CD4-positive, alpha-beta T cell (primary cell): ENCODE measurements around the gene TTLL1. TPM values are rescaled to one million over a fixed set of nuclear protein-coding genes. Genes with fewer than 3 reads are reported as not detected.
"Not testable (repeated sequence)": the region's sequence is repeated elsewhere in the genome, so short reads cannot be mapped to it uniquely, and the experiment has no call there.

Source experiments
- ATAC-seq: fragments of 200-7000 bp; cut with Tn5 transposase; one replicate; pipeline ENCODE4 v1.10.0; 2022; ENCODE audit warnings: mild to moderate bottlenecking; ENCODE audit not compliant: poor library complexity
- CTCF ChIA-PET: fragments of 350-600 bp; sonication (Branson Sonifier 250); formaldehyde crosslinking; loops from one replicate; lab custom pipeline; 2021; ENCODE audit warnings: antibody characterized with exemption, inconsistent platforms; lab: Charles Lee
- POLR2A ChIA-PET: fragments of 350-600 bp; sonication (Branson Sonifier 250); formaldehyde crosslinking; loops from one replicate; lab custom pipeline; 2021; ENCODE audit warnings: antibody characterized with exemption, inconsistent platforms; lab: Charles Lee
- DNase-seq, 14 experiments: peaks; one replicate each; pipeline ENCODE4 v3.0.0-alpha.2; 2013 to 2020; ENCODE audit warnings: mixed read lengths in 2 of 14
- H3K27ac ChIP-seq, 2 donors: one replicate each; pipeline versions ENCODE4 v1.5.1 to v1.7.0; 2013; ENCODE audit warnings: low read length in 2 of 2, low read depth in 1 of 2, mild to moderate bottlenecking in 1 of 2
- H3K27me3 ChIP-seq, 2 experiments: 1 replicate in 1 of 2; 2 replicates in 1 of 2; pipeline versions ENCODE4 v1.6.1 to v1.7.0; 2013; ENCODE audit warnings: low read length in 2 of 2, control low read depth in 1 of 2, mild to moderate bottlenecking in 1 of 2, moderate library complexity in 1 of 2; ENCODE audit not compliant: insufficient read depth in 2 of 2, control insufficient read depth in 1 of 2
- H3K36me3 ChIP-seq: one replicate; pipeline ENCODE4 v1.6.1; 2013; ENCODE audit warnings: low read length, control low read depth; ENCODE audit not compliant: insufficient read depth
- H3K4me1 ChIP-seq: one replicate; pipeline ENCODE4 v1.6.1; 2013; ENCODE audit warnings: low read length, control low read depth; ENCODE audit not compliant: insufficient read depth
- H3K4me3 ChIP-seq: one replicate; pipeline ENCODE4 v1.5.1; 2013; ENCODE audit warnings: mild to moderate bottlenecking, low read length, moderate library complexity
- H3K9me3 ChIP-seq, 2 experiments: 1 replicate in 1 of 2; 2 replicates in 1 of 2; pipeline versions ENCODE4 v1.6.1 to v1.7.0; 2013; ENCODE audit warnings: low read length in 2 of 2, mild to moderate bottlenecking in 2 of 2, control low read depth in 1 of 2, moderate library complexity in 1 of 2; ENCODE audit not compliant: control insufficient read depth in 1 of 2, insufficient read depth in 1 of 2
- H3K27ac Mint-ChIP-seq: one replicate; pipeline ENCODE4 v1.8.0; 2020; ENCODE audit warnings: mixed read lengths
- H3K27me3 Mint-ChIP-seq: one replicate; pipeline ENCODE4 v1.8.0; 2021; ENCODE audit warnings: mixed read lengths
- H3K36me3 Mint-ChIP-seq: one replicate; pipeline ENCODE4 v1.8.0; 2021; ENCODE audit warnings: low read depth, mixed read lengths
- H3K4me1 Mint-ChIP-seq: one replicate; pipeline ENCODE4 v1.8.0; 2021; ENCODE audit warnings: low read depth, mixed read lengths
- H3K4me3 Mint-ChIP-seq: one replicate; pipeline ENCODE4 v1.8.0; 2020; ENCODE audit warnings: mild to moderate bottlenecking, mixed read lengths
- H3K9me3 Mint-ChIP-seq: one replicate; pipeline ENCODE4 v1.8.0; 2020; ENCODE audit warnings: mixed read lengths
- intact Hi-C, 2 experiments: fragments of 100-400 bp; cut with DNase I in 1 of 2; cut with micrococcal nuclease in 1 of 2; formaldehyde crosslinking; loops; one replicate each; pipeline versions ENCODE4 v1.15.1 to v1.9.0; 2023 to 2025; cut with DNase I, micrococcal nuclease
- total RNA-seq, 174 experiments: library from RNA in 2 of 174; stranded (reverse) in 2 of 174; gene quantifications; one replicate each; pipeline ENCODE4 v1.2.3 and lab custom pipeline; 2021 to 2026
- TF ChIP-seq, protein P1 (sequence below): fragments of 200-600 bp; IDR thresholded peaks from one replicate; pipeline ENCODE4 v1.8.0; 2022; ENCODE audit warnings: antibody characterized with exemption, mild to moderate bottlenecking

TTLL1 gene
- total RNA-seq, 2 experiments from 2014 or later, result 2.6 to 2.8 TPM

- peaks cover 56% of the 10 kb centered on the region for H3K4me1 Mint-ChIP-seq
- Histone ChIP-seq H3K36me3 (peaks cover 5% of the 10 kb centered on the region), H3K4me1 (peaks cover 39% of the 10 kb centered on the region), H3K9me3 (peaks cover 0 to 3% of the 10 kb centered on the region in 2 experiments), H3K4me3 (no peak overlapping the region), H3K27ac (no peak overlapping the region), H3K27me3 (no peaks in the 10 kb centered on the region)
- TF ChIP-seq, protein P1, sequence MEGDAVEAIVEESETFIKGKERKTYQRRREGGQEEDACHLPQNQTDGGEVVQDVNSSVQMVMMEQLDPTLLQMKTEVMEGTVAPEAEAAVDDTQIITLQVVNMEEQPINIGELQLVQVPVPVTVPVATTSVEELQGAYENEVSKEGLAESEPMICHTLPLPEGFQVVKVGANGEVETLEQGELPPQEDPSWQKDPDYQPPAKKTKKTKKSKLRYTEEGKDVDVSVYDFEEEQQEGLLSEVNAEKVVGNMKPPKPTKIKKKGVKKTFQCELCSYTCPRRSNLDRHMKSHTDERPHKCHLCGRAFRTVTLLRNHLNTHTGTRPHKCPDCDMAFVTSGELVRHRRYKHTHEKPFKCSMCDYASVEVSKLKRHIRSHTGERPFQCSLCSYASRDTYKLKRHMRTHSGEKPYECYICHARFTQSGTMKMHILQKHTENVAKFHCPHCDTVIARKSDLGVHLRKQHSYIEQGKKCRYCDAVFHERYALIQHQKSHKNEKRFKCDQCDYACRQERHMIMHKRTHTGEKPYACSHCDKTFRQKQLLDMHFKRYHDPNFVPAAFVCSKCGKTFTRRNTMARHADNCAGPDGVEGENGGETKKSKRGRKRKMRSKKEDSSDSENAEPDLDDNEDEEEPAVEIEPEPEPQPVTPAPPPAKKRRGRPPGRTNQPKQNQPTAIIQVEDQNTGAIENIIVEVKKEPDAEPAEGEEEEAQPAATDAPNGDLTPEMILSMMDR, result no peak
- DNase-seq (no peak), ATAC-seq (no peak)
- POLR2A ChIA-PET, result no interaction called here
- CTCF ChIA-PET, result no interaction called here
- H3K36me3 Mint-ChIP-seq, result peaks cover 25% of the 10 kb centered on the region
- intact Hi-C loops, result no loop called here
- H3K9me3 Mint-ChIP-seq, result no peaks in the 10 kb centered on the region
- no peak overlapping the region for H3K4me3 Mint-ChIP-seq
- no peaks in the 10 kb centered on the region for H3K27me3 Mint-ChIP-seq
- no peak overlapping the region for H3K27ac Mint-ChIP-seq
These were observed 92.4 kb downstream of the TTLL1 start for GRCh38 chr22:42996646-42997365.

GRCh38 chr22:42995654-42996053 is 93.5 kb downstream of the TTLL1 start:
- H3K27me3 ChIP-seq, H3K27ac Mint-ChIP-seq, ATAC-seq, H3K27me3 Mint-ChIP-seq, H3K9me3 Mint-ChIP-seq, POLR2A ChIA-PET, H3K9me3 ChIP-seq, DNase-seq, H3K4me3 Mint-ChIP-seq, H3K4me3 ChIP-seq, H3K36me3 ChIP-seq, CTCF ChIA-PET, intact Hi-C loops, H3K27ac ChIP-seq: not testable (repeated sequence)
- H3K4me1 Mint-ChIP-seq, result peaks cover 49% of the 10 kb centered on the region
- peaks cover 25% of the 10 kb centered on the region for H3K36me3 Mint-ChIP-seq
- peaks cover 27% of the 10 kb centered on the region for H3K4me1 ChIP-seq

- Mint-ChIP-seq H3K27me3 (no peaks in the 10 kb centered on the region), H3K4me1 (peaks cover 43% of the 10 kb centered on the region)
- peak in 3 of 14 experiments; percentile 20 to 57 (median 50) for DNase-seq
These were observed 94.2 kb downstream of the TTLL1 start for GRCh38 chr22:42994917-42995562.

More at GRCh38 chr22:42994917-42995562, 94.2 kb downstream of the TTLL1 start:
- no peak overlapping the region for H3K4me3 ChIP-seq
- Mint-ChIP-seq H3K27ac (peak overlapping the region; percentile 39), H3K9me3 (no peaks in the 10 kb centered on the region), H3K4me3 (no peak overlapping the region), H3K36me3 (peaks cover 25% of the 10 kb centered on the region)
- no peak overlapping the region for H3K27ac ChIP-seq
- intact Hi-C loops, result no loop called here
- ChIA-PET POLR2A (no interaction called here), CTCF (no interaction called here)
- TF ChIP-seq, protein P1, result no peak
- peaks cover 5% of the 10 kb centered on the region for H3K36me3 ChIP-seq
- H3K9me3 ChIP-seq, result peaks cover 0 to 3% of the 10 kb centered on the region in 2 experiments
- no peak for ATAC-seq
- H3K27me3 ChIP-seq, result no peaks in the 10 kb centered on the region
- peaks cover 24% of the 10 kb centered on the region for H3K4me1 ChIP-seq
